NK-92 (cell line): ENCODE data around the gene RTN3.
"Not testable (repeated sequence)": the region's sequence is repeated elsewhere in the genome, so short reads cannot be mapped to it uniquely, and the experiment has no call there.

Experiments used
- DNase-seq: peaks from one replicate; lab custom pipeline; 2025; ENCODE audit not compliant: unreplicated experiment; lab: John Stamatoyannopoulos, UW

Gene RTN3

GRCh38 chr11:63767565-63768236 lies 86.4 kb downstream of the RTN3 start:
- DNase-seq: no peak

DNA sequence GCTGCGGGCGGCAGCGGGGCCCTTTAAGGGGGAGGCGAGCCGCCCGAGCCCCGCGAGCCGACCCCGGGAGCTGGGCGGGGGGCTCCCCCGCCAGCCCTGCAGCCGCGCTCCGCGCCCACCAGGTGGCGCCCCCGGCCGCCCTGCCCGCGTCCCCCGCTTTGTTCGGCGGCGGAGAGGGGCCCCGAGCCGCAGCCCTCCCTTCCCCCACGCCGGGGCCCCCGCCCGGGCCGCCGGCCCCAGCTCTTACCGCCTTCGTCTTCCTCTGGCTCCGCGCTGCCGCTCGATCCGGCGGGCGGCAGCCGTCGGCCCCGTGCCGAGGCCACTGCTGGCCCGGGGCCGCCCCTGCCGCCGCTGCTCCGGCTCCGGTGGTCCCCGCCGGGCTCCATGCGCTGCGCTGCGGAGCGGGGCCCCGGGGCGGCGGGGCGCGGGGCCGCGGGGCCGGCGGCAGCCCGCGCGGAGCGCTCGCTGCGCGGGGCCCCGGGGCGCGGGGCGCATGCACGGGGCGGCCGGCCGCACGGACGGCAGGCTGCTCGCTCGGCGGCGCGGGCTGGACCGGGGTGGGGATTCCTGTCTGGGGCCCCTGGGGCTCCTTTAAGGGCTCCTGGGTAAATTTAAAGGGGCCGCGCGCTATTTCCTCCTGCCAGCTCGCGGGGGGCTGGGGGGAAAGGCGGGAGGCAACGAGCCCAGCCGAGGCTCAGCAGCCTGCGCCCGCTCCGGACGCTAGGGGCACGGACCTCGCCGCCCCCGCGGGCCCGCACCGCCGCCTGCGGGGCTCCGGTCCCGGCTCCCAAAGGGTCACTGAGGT lies 87.1 kb downstream of the RTN3 start, which contains the start of gene ZFTA:
Gene ZFTA, minus strand, starts transcription at position 539 of the 805 bp plus-strand sequence. Its CDS starts 153 bp downstream, at position 386.
- DNase-seq: no peak

DNA sequence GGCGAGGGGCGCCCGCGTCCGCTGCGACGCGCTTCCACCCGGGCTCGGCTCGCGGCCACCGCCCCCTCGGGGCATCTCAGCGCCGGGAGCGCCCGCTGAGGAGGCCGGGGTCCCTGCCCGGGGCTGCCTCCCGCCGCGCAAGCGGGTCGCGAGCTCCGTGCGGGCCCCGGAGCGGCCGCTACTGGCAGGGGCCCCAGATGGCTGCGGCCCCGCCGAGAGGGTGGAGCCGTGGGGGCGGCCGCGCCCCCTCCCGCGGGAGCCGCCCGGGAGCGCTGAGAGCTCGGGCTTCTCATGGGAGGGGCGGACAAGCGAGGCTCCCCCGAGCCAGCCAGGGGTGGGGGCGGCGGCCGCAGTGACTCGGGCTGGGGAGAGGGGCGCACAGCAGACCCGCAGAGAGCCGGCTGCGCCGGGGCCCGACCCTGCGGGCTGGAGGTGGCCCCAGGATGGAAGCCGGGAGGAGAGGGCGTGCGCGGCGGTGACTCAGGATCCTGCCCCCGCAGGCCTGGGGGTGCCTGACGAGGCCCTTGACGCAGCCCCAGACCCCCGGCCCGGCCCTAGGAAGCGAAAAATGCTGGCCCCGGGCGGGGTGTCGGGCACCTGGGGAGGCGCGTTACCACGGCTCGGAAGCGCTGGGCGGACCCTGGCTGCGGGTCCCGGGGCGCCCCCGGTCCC lies 87.9 kb downstream of the RTN3 start:
- DNase-seq: no peak

DNA sequence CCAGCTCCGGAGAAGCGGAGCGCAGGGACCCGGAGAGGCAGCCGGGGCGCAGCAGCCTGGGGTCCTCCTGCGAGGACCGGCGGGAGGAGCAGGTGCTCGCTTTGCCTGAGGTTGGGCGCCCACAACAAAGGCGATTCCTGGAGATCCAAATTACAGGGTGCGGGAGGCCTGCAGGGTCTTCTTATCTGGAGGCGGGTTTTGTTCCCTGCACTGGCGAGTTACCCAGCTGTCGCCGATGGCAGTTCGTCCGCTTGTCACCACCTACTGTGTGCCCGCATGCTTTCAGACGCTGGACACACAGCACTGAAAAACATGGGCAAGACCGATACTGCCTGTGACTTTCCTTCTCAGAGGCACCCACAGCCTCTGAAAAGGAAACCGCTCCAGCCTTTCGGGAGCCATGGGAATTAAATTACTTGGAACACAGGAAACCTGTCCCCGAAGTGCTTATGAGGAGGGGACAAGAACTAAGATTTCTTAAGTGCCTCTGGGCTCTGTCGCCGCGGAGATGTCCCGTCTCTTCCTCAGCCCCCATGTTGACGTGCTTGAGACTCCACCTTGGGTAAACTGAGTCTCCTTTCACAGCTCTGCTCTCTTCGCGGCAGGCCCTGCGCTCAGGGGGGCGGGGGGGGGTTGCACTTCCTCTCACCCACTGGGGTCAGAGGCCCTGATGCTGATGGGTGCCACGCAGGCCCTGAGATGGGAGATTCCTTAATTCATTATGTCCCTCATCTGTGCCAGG lies 88.6 kb downstream of the RTN3 start:
- no peak for DNase-seq

- no peak for DNase-seq
These were observed 89.5 kb downstream of the RTN3 start for GRCh38 chr11:63770763-63771162.

GRCh38 chr11:63771741-63772318 lies 90.5 kb downstream of the RTN3 start:
- DNase-seq: not testable (repeated sequence)

GRCh38 chr11:63775191-63775590 lies 93.9 kb downstream of the RTN3 start:
- DNase-seq: no peak

- DNase-seq: no peak
These were observed 97.7 kb downstream of the RTN3 start for GRCh38 chr11:63779039-63779438.

GRCh38 chr11:63782749-63783148 lies 101.4 kb downstream of the RTN3 start:
- DNase-seq: no peak

DNA sequence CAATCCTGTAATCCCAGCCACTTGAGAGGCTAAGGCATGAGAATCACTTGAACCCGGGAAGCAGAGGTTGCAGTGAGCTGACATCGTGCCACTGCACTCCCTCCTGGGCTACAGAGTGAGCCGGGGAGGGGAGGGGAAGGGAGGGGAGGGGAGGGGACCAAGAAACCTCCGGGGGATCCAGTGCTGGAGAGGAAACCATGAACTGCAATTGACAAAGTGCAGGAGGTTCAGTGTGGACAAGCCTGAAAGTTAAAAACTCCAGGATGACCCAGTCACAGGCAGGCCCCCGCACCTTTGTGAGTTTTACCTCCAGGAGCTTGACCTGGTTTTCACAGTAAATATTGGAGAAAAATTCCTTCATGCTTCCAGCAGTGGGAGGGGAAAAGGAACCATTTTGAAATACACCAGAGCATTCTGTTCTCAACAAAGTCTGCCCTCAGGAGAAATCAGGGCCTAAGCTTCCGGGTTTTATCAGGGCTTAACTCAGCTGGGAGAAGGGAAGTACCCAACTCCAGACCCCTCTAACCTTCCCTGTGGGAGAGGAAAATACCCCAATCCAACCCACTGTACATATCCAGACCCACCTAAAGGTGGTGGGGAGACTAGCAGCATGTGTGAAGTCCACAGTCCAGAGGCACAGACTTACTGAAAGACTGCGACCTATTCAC lies 102.8 kb downstream of the RTN3 start:
- no peak for DNase-seq

- DNase-seq: no peak
These were observed 104.5 kb downstream of the RTN3 start for GRCh38 chr11:63785823-63786222.

DNA sequence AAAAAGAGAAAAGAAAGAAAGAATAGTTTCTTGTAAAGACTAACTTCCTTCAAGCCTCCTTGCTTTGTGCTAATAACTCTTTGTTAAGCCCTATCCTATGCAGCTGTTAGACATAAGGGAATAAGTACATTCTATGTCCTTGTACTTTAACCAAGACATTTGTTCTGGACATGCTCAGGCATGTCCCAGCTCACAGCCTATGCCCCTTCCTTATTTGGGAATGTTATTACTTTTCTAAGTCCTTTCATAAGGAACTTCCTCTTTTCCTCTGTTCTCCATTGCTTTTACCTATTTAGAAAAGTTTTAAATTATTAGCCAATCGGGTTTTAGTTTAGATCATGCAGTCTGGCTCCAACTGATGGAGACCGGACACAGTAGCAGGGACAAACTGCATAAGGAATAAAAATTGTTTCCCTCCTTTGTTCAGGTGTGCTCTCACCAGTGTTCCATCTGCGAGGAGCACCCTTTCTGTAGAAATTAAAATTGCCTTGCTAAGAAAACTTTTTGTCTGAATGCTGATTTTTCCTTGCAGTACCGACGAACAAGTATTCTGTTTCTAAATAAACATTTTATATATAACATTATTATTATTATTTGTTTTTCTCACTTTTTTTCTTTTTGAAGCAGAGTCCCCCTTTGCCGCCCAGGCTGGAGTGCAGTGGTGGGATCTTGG lies 110.3 kb downstream of the RTN3 start:
- DNase-seq: no peak

GRCh38 chr11:63793161-63793560 lies 111.9 kb downstream of the RTN3 start:
- DNase-seq: no peak

- no peak for DNase-seq
These were observed 113.8 kb downstream of the RTN3 start for GRCh38 chr11:63795066-63795465.

DNA sequence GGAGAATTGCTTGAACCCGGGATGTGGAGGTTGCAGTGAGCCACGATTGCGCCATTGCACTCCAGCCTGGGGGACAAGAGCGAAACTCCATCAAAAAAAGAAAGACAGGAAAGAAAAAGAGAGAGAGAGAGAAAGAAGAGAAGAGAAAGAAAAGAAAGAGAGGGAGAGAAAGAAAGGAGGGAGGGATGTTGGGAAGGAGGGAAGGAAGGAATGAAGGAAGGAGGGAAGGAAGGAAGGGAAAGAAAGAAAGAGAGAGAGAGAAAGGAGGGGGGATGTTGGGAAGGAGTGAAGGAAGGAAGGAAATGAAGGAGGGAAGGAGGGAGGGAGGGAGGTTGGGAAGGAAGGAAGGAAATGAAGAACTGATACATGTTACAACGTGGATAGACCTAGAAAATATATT lies 119.6 kb downstream of the RTN3 start:
- DNase-seq: no peak

- DNase-seq: no peak
These were observed 121.5 kb downstream of the RTN3 start for GRCh38 chr11:63802637-63803414.

DNA sequence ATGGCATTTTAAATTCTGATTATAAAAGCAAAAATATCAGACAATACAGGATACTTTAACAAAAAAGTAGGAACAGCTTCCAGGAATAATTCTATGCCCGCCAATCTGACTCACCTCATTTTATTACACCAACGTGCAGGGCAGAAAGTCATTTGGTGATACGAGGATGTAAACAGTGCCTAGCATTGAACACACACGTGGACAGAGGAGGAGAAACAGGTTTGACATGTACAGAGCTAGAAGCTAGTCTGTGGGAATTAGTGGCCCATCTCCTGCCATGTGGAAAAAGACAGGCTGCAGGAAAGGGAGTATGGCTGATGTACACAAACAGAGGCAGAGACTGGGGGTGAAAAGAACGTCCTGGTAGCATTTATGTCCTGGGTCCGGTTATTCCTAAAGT lies 123.0 kb downstream of the RTN3 start:
- no peak for DNase-seq

GRCh38 chr11:63805844-63806415 lies 124.6 kb downstream of the RTN3 start:
- DNase-seq: no peak
